H7 (cell line): ENCODE results near the gene SMYD5. TPM values are rescaled to one million over a fixed set of nuclear protein-coding genes. Genes with fewer than 3 reads are reported as not detected.
A peak's percentile ranks its signal among the peaks of the same experiment; 100 is the strongest.

Source experiments
- DNase-seq: peaks from one replicate; pipeline ENCODE4 v3.0.0; 2012
- H3K27me3 ChIP-seq: 2 replicates; pipeline ENCODE4 v1.6.0; 2011; ENCODE audit warnings: mild to moderate bottlenecking, low read length; ENCODE audit not compliant: control insufficient read depth, insufficient read depth
- H3K36me3 ChIP-seq: replicated peaks from 2 replicates; pipeline ENCODE4 v1.5.1; 2011; ENCODE audit warnings: low read length; ENCODE audit not compliant: control insufficient read depth, insufficient read depth
- H3K4me3 ChIP-seq: 2 replicates; pipeline ENCODE4 v1.5.1; 2011; ENCODE audit warnings: low read depth, mild to moderate bottlenecking, control low read depth, low read length, moderate library complexity; ENCODE audit not compliant: insufficient read depth
- total RNA-seq: library from RNA; depleted of rRNA; stranded (reverse); fragments of >200 nt; shearing (Covaris generic); gene quantifications from 2 replicates; pipeline ENCODE4 v1.2.3, GENCODE V29; 2014

Gene SMYD5
- total RNA-seq, 1 experiment from 2014 or later = 59.7 TPM

DNA sequence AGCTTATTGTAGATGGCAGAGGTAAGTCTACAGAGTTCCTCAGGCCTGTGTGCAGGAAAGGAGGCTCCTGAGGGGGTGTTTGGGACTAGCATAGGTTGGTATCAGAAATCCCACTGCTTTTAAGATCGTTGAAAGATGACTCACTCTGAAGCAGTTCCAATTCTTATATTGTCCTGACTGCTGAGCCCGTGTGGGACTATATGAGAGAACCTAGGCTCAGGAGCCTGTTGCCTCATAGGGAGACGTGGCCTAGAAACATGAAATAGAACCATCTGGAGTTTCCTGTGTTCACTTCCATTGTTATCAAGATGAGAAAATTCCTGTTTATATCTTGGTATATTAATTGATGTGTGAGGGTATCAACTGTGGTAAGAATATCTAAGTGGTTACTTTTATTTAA lies 25.7 kb downstream of the SMYD5 start:
- Histone ChIP-seq H3K4me3 (no peak overlapping the region), H3K36me3 (peaks cover 36% of the 10 kb centered on the region), H3K27me3 (no peaks in the 10 kb centered on the region)
- no peak for DNase-seq

DNA sequence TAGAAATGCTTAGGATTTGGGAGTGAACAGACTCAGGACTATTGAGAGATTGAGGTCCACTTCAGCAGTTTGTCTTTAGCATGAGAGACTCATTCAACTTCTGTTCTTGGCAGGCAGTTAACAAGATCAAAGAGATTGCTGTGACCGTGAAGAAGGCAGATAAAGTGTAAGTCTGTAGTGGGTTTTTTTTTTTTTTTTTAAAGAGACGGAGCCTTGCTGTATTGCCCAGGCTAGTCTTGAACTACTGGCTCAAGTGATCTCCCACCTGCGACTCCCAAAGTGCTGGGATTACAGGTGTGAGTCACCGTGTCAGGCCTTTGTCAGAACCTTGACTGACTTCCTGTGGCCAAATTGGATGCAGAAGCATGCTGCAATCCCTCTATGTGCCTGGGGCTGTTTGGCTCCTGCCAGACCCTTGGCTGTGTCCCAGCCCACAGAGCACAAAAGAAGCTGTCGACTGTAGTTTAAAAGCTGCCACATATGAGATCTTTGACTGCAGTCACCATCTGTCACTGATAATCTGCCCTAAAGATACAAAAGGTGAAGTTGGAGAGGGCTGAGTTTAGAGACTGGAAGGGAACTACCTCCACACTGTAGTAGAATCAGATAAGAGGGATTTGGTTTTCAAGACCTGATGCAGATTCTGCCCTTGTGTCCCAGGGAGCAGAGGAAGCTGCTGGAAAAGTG lies 30.0 kb downstream of the SMYD5 start:
- DNase-seq = no peak
- no peaks in the 10 kb centered on the region for H3K27me3 ChIP-seq
- H3K4me3 ChIP-seq = no peak overlapping the region
- peaks cover 66% of the 10 kb centered on the region for H3K36me3 ChIP-seq

DNA sequence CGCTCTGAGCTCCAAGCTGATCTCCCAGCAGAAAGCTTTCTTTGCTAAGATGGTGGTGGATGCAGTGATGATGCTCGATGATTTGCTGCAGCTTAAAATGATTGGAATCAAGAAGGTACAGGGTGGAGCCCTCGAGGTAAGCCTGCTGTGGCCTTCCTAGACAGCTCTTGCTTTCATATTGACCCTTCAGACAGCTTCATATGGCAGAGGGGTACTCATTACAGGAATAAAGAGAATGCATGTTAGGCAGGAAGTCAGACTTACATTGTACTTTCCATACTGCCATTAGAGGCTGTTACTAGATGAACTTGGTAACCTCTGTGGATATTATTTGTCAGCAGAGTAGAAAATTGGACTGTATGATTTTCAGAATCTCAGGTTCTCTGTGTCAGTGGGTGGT lies 30.5 kb downstream of the SMYD5 start:
- no peak overlapping the region for H3K4me3 ChIP-seq
- no peaks in the 10 kb centered on the region for H3K27me3 ChIP-seq
- H3K36me3 ChIP-seq = peaks cover 67% of the 10 kb centered on the region
- DNase-seq = no peak

DNA sequence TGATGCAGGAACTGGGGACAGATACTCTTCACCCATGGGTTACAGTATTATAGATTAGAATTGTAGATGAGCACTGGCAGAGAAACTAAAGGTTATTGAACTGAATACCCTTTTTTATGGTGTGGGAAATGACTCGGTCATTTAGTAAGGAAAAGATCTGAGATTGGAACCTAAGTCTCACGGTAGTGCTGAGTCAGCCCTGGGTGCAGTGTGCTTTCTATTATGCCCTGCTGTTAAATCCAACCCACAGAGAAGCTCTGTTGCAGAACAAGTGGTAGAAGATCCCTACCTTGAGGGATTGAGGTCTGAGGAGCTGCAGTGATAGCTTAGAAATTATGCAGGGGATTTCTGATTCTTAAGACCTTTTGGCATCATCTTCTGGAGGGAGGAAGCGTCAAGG lies 32.8 kb downstream of the SMYD5 start:
- Histone ChIP-seq H3K4me3 (no peak overlapping the region), H3K36me3 (peaks cover 70% of the 10 kb centered on the region), H3K27me3 (no peaks in the 10 kb centered on the region)
- DNase-seq = no peak

DNA sequence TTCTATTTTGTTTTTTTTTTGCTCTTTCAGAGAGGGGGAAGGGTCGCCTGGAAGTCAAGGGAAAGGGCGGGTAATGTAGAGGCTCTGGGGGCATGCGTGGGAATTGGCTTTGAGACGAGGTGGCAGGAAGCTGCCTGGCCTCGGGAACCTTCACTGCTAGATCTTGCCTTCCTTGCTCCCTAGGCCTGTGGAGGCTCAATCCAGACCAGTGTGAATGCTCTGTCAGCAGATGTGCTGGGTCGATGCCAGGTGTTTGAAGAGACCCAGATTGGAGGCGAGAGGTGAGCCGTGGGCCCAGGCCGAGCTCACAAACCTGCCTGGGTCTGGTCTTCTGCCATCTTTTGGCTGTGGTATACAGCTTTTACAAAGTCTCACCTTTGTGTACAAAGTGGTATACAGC lies 35.6 kb downstream of the SMYD5 start:
- H3K36me3 ChIP-seq = peaks cover 66% of the 10 kb centered on the region
- no peak for DNase-seq
- H3K4me3 ChIP-seq = no peak overlapping the region
- no peaks in the 10 kb centered on the region for H3K27me3 ChIP-seq

DNA sequence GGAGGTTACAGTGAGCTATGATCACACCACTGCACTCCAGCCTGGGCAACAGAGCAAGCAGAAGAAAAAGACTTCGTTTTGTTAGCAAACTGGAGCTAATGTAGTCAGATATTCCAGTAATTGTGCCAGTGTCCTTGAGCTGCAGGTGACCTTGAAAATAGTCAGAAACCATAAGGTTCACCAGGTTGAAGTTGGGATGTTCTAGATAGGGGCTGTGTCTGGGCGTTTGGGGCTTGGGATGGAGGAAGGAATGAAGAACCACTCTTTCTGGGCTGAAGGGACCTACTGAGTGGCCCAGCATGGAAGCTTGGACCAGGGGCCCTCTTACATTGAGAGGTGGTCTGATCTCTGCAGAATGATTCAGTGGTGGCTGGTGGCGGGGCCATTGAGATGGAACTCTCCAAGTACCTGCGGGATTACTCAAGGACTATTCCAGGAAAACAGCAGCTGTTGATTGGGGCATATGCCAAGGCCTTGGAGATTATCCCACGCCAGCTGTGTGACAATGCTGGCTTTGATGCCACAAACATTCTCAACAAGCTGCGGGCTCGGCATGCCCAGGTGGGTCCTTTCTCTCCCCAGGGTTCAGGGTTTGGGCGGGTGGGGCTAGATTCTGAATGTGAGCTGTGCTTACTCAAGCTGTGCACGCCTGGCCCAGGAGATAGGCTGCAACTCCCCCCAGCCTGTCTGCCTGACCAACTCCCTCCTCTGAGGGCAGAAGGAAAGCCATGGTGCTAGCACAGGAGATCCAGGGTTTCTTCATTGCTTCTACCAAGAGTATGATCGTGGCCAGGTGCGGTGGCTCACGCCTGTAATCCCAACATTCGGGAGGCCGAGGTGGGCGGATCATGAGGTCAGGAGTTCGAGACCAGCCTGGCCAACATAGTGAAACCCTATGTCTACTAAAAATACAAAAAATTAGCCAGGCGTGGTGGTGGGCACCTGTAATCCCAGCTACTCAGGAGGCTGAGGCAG lies 37.1 kb downstream of the SMYD5 start:
- DNase-seq = no peak
- Histone ChIP-seq H3K36me3 (peaks cover 53% of the 10 kb centered on the region), H3K27me3 (no peaks in the 10 kb centered on the region), H3K4me3 (no peak overlapping the region)

DNA sequence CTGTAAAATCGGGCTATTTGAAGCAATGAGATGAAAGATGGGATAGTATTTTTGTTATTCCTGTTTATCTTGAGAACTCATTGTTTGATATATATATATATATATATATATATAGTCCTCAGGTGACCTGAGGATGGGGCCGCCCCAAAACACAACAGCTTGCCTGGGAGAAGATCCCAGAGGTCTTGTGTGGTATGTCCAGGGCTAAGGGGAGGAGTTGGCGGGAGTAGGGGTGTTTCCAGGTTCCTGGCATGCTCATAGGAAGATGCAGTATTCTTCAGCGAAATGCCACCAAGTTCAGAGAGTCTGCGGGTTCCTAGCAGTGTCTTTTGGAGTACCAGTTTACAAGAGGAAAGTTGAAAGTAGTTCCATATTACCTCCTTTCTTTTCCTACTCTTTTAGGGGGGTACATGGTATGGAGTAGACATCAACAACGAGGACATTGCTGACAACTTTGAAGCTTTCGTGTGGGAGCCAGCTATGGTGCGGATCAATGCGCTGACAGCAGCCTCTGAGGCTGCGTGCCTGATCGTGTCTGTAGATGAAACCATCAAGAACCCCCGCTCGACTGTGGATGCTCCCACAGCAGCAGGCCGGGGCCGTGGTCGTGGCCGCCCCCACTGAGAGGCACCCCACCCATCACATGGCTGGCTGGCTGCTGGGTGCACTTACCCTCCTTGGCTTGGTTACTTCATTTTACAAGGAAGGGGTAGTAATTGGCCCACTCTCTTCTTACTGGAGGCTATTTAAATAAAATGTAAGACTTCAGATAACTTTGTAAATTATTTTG lies 38.4 kb downstream of the SMYD5 start:
- Histone ChIP-seq H3K27me3 (no peaks in the 10 kb centered on the region), H3K36me3 (peaks cover 43% of the 10 kb centered on the region), H3K4me3 (no peak overlapping the region)
- DNase-seq = no peak

DNA sequence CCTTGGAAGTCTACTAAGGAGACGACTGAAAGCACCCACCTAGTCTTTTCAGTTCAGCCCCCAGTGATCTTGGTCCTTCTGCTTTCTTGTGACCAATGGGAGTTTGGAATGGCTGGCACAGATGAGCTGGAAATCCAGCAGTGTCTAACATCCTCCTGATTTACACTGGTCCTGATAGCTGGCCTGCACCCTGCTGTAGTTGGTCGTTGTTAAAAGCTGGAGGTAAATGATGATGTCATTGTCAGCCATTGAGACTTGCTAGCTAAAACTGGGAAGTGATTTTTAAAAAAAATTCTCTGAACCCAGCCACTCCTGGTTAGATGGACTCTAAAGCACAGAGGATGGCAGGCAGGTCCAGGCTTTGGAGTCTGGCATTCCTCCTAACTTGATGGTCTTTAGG lies 39.4 kb downstream of the SMYD5 start:
- DNase-seq = no peak
- Histone ChIP-seq H3K27me3 (no peaks in the 10 kb centered on the region), H3K4me3 (no peak overlapping the region), H3K36me3 (peaks cover 37% of the 10 kb centered on the region)

DNA sequence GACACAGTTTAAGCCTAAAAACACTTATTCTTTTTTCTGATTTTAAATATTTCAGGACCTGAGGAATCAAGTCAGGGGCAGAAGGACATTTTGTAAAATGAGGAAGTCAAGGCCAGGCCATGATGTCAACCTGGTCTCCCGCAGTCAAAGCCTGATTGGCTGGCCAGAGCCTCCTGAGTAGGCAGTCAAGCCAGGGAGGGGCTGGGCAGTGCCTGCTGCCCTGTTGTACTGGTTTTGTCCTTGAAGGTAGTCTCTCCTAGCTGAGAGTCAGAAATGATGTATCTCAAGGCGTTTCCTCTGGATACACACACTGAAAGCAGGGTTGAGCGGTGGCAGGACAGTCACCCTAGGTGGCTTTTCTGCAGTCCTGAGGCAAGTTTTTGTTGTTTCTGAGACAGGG lies 39.9 kb downstream of the SMYD5 start:
- no peaks in the 10 kb centered on the region for H3K27me3 ChIP-seq
- H3K36me3 ChIP-seq = peaks cover 34% of the 10 kb centered on the region
- no peak overlapping the region for H3K4me3 ChIP-seq
- DNase-seq = no peak

DNA sequence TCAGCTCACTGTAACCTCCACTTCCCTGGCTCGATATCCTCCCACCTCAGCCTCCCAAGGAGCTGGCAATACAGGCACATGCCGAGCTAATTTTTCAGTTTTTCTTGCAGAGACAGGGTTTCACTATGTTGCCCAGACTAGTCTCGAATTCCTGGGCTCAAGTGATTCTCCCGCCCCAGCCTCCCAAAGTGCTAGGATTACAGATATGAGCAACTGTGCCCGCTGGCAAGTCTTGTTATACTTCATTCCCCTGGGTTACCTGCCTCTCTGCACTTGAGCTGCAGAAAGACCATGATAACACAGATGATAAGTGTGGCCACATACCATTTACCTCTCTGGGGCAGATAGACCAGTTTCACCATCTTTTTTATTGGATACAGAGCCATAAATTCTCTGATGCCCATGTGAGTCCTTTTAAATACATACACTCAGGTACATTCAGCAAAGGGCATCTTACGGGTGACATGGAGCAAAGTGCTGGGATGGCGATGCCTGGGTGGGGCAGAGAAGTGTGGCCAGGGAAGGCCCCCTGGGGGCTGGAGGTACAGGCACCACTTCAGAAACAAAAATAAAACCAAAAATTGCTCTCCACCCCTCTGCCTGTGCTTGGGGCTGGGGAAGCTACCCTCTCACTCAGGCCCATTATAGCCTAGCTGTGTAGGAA lies 40.4 kb downstream of the SMYD5 start:
- H3K36me3 ChIP-seq = peaks cover 28% of the 10 kb centered on the region
- H3K4me3 ChIP-seq = no peak overlapping the region
- no peaks in the 10 kb centered on the region for H3K27me3 ChIP-seq
- no peak for DNase-seq

DNA sequence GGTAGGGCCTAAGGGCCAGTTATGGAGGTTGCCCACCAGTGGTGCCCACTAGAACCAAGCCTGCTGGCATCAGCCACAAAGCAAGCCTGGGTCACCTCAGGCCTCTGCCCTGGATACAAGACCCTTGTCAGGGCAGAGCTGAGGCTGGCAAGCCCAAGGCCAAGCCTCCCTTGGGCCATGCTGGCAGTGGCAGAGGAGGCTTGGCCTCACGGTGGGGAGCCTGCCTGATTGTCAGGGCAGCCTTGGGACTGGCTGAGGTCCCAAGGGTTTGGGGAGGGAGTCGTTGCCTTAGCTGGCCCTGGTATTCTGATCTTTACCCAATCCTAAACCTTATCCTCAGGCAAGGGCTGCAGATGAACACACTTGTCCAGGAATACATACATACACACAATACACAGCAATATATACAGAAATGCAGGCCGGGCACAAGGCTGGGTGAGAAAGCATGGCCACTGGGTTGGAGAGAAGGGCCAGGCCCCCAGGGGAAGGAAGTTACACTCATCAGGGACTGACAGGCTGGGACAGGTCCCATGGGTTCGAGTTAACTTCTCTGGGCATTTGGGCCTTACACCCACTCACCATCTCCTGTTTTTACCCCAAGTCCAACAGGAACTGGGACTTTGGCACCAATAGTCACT lies 41.1 kb downstream of the SMYD5 start:
- H3K36me3 ChIP-seq = peaks cover 23% of the 10 kb centered on the region
- no peak overlapping the region for H3K4me3 ChIP-seq
- DNase-seq = peak; percentile 57
- H3K27me3 ChIP-seq = no peaks in the 10 kb centered on the region

DNA sequence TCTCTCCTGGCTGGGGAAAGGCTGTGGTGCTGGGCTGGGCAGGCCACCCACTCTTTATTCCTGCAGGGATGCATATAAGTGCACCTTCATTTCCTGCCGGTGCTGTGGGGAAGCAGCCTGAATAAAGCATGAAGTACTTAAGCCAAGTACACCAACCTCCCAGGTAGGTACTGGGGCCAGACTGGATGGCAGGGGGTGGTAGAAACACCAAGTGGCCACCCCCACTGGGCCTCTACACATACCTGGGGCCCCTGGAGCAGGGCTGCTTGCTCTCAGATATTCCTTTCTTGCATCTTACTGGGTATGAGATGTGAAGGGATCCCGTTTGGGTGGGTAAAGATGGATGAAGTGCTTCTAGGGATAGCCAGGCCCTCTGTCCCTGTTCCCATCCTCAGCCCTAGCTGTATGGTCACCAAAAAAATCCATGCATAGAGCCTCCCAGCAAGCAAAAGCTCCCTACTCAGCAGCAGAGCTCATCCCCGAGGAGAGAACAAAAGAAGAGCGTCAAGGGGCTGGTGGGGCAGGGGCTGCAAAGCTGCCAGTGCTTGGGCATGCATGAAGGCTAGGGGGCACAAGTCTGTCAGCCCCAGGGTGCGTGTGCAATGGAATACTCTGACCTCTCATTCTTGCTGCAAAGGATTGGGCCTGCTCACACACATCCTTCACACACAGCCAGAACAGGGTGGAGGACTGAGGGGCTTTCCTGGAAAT lies 42.0 kb downstream of the SMYD5 start:
- H3K36me3 ChIP-seq = peaks cover 16% of the 10 kb centered on the region
- H3K4me3 ChIP-seq = no peak overlapping the region
- H3K27me3 ChIP-seq = no peaks in the 10 kb centered on the region
- peak; percentile 67 for DNase-seq

DNA sequence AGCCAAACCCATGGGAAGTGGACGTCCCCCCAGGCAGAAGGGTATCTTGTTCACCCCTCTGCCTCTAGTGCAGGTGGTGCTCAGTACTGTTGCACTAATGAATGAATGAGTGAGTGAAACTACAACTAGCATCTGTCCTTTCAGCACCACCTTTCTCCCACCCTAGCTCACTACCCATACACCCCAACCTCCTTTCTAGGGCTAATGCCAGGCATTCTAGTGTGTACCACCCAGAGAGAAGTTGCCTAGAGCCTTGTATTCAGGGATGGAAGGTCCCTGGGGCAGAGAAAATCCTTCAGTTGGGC lies 42.5 kb downstream of the SMYD5 start:
- Histone ChIP-seq H3K27me3 (no peaks in the 10 kb centered on the region), H3K4me3 (no peak overlapping the region), H3K36me3 (peaks cover 13% of the 10 kb centered on the region)
- DNase-seq = peak; percentile 55
